ENCODE measurements around the gene SNCG.

Gene SNCG

DNA sequence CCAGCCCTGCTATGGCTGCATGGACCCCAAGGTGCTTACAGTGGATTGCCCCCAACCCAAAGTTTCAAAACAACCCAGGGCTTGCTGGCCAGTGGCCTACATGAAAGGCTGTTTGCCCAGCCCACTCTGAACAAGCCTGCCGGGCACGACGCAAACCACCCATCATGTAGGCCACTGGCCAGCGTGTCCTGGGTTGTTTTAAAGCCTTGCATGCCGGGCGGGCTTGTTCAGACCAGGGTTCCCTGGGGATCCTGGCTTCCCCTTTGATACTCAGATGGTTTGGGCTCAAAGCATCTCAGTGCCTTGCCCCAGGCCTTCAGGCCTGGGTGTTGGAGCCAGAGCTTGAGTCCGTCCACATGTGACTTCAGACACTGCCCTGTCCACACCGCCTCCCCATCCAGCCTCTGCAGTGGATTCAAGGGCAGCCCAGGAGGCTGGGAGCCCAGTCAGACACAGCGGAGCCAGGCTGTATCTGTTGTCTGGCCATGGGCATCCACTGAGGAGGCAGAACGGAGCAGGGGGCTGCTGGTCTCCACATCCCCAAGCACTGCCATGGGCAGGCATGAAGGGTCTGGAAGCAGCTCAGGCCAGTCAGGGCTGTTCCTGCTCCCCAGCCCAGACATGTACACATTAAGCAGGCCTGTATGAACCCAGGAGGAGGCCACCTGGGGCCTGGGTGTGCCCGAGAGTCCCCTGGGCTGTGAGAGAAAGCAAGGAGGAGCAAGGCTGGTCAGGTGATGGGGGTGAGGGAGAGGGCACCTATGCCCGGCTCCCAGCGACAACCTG is 5.9 kb downstream of the SNCG start:
- Histone ChIP-seq H3K4me1 (ENCODE audit: insufficient read depth, low read length) (peaks cover 30% of the 10 kb centered on the region), H3K4me3 (ENCODE audit: low read depth in 1 of 2, low read length in 2 of 2) (no peak overlapping the region), H3K9ac (ENCODE audit: low read length) (no peak overlapping the region), H3K27me3 (ENCODE audit: control insufficient read depth in 1 of 2, insufficient read depth in 2 of 2, low read length in 2 of 2) (peaks cover 0 to 10% of the 10 kb centered on the region in 2 donors), H3K9me3 (ENCODE audit: low read length) (no peaks in the 10 kb centered on the region), H3K36me3 (ENCODE audit: insufficient read depth, low read length) (no peaks in the 10 kb centered on the region), H3K27ac (ENCODE audit: low read depth, low read length) (no peak overlapping the region)

DNA sequence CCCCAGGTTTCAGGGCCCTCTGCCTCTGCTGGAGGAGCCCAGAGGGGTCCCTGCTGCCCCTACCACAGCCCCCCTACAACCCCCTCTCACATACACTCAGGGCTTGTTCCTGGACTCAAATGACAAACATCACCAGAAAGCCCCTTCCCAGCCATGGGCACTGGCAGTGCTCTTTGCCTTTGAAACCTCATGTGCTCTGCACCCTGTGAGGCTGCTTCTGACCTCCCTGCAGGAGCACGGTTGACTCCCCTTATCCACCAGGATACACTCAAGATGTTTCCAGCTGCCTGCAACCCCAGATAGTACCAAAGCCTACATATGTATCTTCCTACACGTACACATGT is 6.4 kb downstream of the SNCG start:
- Histone ChIP-seq H3K27me3 (ENCODE audit: control insufficient read depth in 1 of 2, insufficient read depth in 2 of 2, low read length in 2 of 2) (peaks cover 0 to 5% of the 10 kb centered on the region in 2 donors), H3K4me1 (ENCODE audit: insufficient read depth, low read length) (peaks cover 36% of the 10 kb centered on the region), H3K4me3 (ENCODE audit: low read depth in 1 of 2, low read length in 2 of 2) (no peak overlapping the region), H3K9ac (ENCODE audit: low read length) (no peak overlapping the region), H3K9me3 (ENCODE audit: low read length) (no peaks in the 10 kb centered on the region), H3K36me3 (ENCODE audit: insufficient read depth, low read length) (no peaks in the 10 kb centered on the region), H3K27ac (ENCODE audit: low read depth, low read length) (no peak overlapping the region)

DNA sequence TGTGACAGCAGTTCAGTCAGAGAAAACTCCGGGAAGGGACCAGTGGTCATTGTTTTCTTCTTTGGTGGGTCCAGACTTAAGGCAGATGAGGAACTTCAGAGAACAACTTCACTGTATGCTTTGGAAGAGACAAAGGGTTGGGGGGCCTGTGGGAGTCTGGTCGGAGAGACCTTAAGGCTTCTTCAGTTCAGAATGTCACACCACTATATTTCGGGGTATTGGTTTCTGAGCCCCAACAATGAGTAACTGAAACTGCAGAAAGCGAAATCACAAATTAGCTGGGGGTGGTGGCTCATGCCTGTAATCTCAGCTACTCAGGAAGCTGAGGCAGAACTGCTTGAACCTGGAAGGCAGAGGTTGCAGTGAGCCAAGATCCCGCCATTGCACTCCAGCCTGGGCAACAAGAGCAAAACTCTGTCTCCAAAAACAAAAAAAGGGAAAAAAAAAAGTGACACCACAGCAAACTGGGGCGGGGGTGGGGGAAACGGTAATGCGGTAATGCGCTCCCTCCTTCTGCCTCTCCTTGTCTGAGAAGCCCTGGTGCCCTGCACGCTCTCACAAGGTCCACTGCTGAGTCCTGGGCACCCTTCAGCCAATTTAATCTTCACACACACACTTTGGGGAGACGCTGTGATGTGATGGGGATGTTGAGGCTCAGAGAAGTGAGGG is 7.7 kb downstream of the SNCG start:
- H3K9me3 ChIP-seq (ENCODE audit: low read length): no peaks in the 10 kb centered on the region
- peaks cover 44% of the 10 kb centered on the region for H3K4me1 ChIP-seq (ENCODE audit: insufficient read depth, low read length)
- H3K36me3 ChIP-seq (ENCODE audit: insufficient read depth, low read length): no peaks in the 10 kb centered on the region
- H3K4me3 ChIP-seq (ENCODE audit: low read depth in 1 of 2, low read length in 2 of 2): peak overlapping the region in 1 of 2 donors; percentile 20
- H3K9ac ChIP-seq (ENCODE audit: low read length): no peak overlapping the region
- no peaks in the 10 kb centered on the region for H3K27me3 ChIP-seq (ENCODE audit: control insufficient read depth in 1 of 2, insufficient read depth in 2 of 2, low read length in 2 of 2)
- H3K27ac ChIP-seq (ENCODE audit: low read depth, low read length): no peak overlapping the region

DNA sequence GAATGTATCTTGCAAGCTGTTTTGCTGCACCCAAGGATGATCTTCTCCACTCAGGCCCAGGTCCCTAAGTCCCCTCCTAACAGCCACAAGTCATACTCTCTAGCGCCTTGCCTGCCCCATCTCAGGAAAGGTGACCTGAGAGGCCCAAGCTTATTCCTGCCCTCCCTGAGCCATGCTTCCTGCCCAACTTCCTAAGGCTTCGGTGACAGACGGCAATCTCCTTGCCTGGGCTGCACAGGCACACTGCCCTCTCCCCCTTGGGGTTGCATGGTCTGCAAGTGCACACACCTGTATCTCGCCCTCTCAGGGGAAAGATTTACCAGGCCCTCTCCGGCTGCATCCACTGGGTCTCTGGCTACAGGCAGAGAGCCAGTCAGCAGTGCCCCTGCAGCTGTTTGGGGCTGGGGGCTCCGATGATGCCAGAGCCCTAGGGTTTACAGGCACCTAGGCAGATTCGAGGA is 9.1 kb downstream of the SNCG start:
- H3K4me1 ChIP-seq (ENCODE audit: insufficient read depth, low read length): peaks cover 55% of the 10 kb centered on the region
- no peaks in the 10 kb centered on the region for H3K36me3 ChIP-seq (ENCODE audit: insufficient read depth, low read length)
- H3K9me3 ChIP-seq (ENCODE audit: low read length): no peaks in the 10 kb centered on the region
- H3K9ac ChIP-seq (ENCODE audit: low read length): no peak overlapping the region
- H3K4me3 ChIP-seq (ENCODE audit: low read depth in 1 of 2, low read length in 2 of 2): peak overlapping the region in 1 of 2 donors; percentile 92
- H3K27me3 ChIP-seq (ENCODE audit: control insufficient read depth in 1 of 2, insufficient read depth in 2 of 2, low read length in 2 of 2): no peaks in the 10 kb centered on the region
- H3K27ac ChIP-seq (ENCODE audit: low read depth, low read length): no peak overlapping the region

DNA sequence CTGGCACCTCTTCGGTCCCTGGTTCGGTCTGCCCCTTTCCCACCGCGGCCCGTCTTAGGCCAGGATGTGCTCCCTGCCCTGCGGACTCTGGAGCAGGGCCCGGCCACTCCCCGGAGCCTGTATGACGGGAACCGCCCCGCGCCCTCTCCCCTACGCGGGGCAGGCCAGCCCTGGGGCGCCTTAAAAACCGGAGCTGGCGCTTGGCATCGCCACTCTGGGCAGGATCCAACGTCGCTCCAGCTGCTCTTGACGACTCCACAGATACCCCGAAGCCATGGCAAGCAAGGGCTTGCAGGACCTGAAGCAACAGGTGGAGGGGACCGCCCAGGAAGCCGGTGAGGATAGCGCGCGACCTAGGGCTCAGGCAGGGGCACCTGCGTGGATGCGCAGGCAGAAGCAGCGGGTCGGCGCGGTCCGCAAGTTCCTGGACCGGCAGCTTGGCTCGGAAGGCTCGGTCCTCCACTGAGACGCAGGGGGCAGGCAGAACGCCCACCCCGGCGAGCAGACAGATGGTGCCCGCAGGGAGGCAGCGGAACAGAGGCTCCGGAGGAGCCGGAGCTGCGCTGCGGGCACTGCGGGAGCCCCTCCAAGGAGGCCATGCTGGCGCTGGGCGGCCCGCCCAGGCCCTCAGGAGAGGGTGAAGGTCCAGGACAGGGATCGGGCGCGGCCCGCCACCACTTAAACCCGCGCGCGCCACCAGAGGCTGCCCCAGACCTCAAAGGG is 10.0 kb downstream of the SNCG start, which contains the start of gene ADIRF:
Gene ADIRF, plus strand, starts transcription at position 212 of the 723 bp plus-strand sequence. Its CDS starts 63 bp downstream, at position 275.
- Histone ChIP-seq H3K9me3 (ENCODE audit: low read length) (no peaks in the 10 kb centered on the region), H3K4me1 (ENCODE audit: insufficient read depth, low read length) (peaks cover 55% of the 10 kb centered on the region), H3K27me3 (ENCODE audit: control insufficient read depth in 1 of 2, insufficient read depth in 2 of 2, low read length in 2 of 2) (no peaks in the 10 kb centered on the region), H3K27ac (ENCODE audit: low read depth, low read length) (peak within 1 kb of the TSS; percentile 95), H3K36me3 (ENCODE audit: insufficient read depth, low read length) (no peaks in the 10 kb centered on the region), H3K9ac (ENCODE audit: low read length) (peak within 1 kb of the TSS; percentile 87), H3K4me3 (ENCODE audit: low read depth in 1 of 2, low read length in 2 of 2) (peak within 1 kb of the TSS; percentile 40 to 92)

DNA sequence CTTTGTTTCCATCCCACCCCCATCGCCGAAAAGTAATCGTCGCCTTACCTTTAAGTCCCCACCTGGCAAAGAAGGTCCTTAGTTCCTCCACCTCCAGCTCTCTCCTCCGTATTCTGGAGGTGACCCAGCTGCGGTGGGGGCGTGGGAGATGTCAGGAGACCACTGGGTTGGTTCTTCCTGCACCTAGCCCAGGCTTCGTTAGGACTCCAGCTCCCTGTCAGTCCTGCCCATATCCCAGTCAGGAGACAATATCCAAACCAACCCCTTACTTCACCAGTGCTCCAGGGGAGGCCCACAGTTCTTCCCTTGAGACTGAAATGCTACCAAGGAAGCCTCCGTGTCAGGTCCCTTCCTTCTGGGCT is 10.6 kb downstream of the SNCG start:
- Histone ChIP-seq H3K9me3 (ENCODE audit: low read length) (no peaks in the 10 kb centered on the region), H3K27me3 (ENCODE audit: control insufficient read depth in 1 of 2, insufficient read depth in 2 of 2, low read length in 2 of 2) (no peaks in the 10 kb centered on the region), H3K9ac (ENCODE audit: low read length) (peak overlapping the region; percentile 87), H3K36me3 (ENCODE audit: insufficient read depth, low read length) (no peaks in the 10 kb centered on the region), H3K27ac (ENCODE audit: low read depth, low read length) (peak overlapping the region; percentile 95), H3K4me3 (ENCODE audit: low read depth in 1 of 2, low read length in 2 of 2) (peak overlapping the region; percentile 40 to 92), H3K4me1 (ENCODE audit: insufficient read depth, low read length) (peaks cover 55% of the 10 kb centered on the region)

DNA sequence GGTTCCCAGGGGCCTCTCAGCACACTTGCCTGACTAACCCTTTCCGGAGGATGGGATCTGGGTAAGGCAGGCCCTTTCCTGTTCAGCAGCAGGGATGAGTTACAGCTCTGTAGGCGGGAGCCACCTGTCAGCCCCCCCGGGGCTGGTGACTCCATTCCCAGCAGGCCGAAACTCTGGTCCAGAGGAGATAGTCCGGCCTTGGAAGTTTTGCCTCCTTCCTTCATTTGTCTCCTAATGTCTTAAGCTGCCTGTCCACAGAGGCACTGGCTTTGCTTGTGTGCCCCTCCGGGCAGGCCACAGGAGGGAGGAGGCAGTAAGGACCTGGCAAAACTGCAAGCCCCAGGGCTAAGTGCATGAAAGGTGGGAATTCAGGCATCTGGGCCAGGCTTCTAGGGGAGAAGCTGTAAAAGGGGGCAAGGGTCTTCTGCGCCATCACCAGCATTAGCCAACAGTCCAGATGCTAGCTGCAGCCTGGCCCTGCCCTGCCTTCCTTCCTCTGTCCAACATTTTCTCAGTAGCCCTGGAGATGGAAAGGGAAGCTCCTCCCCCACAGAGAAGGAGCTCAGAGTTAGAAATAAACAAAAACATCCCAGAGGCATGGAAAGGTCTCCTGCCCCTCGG is 11.1 kb downstream of the SNCG start:
- H3K9ac ChIP-seq (ENCODE audit: low read length): peak overlapping the region; percentile 87
- peak overlapping the region; percentile 40 to 92 for H3K4me3 ChIP-seq (ENCODE audit: low read depth in 1 of 2, low read length in 2 of 2)
- H3K27me3 ChIP-seq (ENCODE audit: control insufficient read depth in 1 of 2, insufficient read depth in 2 of 2, low read length in 2 of 2): no peaks in the 10 kb centered on the region
- H3K4me1 ChIP-seq (ENCODE audit: insufficient read depth, low read length): peaks cover 55% of the 10 kb centered on the region
- no peaks in the 10 kb centered on the region for H3K9me3 ChIP-seq (ENCODE audit: low read length)
- H3K36me3 ChIP-seq (ENCODE audit: insufficient read depth, low read length): no peaks in the 10 kb centered on the region
- peak overlapping the region; percentile 95 for H3K27ac ChIP-seq (ENCODE audit: low read depth, low read length)

DNA sequence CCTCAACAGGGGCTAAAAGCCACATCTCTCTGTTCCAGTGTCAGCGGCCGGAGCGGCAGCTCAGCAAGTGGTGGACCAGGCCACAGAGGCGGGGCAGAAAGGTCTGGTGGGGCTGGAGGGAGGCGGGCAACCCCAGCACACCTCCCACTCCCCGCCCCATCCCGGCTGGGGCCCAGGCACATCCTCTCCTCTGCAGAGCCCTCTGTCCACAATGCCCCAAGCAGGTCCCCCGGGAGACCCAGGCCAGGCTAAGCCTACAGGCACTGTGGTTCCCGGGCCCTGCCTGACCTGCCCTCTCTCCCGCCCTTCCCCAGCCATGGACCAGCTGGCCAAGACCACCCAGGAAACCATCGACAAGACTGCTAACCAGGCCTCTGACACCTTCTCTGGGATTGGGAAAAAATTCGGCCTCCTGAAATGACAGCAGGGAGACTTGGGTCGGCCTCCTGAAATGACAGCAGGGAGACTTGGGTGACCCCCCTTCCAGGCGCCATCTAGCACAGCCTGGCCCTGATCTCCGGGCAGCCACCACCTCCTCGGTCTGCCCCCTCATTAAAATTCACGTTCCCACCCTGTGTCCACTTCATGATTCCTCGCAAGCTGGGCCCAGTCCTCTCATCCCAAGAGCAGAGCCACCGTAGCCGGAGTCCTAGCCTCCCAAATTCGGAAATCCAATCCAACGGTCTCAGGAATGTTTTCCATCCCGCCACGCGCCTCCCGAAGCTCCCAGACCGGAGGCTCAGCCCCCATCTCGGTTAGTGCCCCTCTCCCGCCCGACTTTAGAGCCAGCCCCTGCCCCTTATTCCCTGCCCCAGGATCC is 12.0 kb downstream of the SNCG start:
- Histone ChIP-seq H3K4me3 (ENCODE audit: low read depth in 1 of 2, low read length in 2 of 2) (peak overlapping the region; percentile 84 to 92), H3K36me3 (ENCODE audit: insufficient read depth, low read length) (no peaks in the 10 kb centered on the region), H3K27me3 (ENCODE audit: control insufficient read depth in 1 of 2, insufficient read depth in 2 of 2, low read length in 2 of 2) (no peaks in the 10 kb centered on the region), H3K4me1 (ENCODE audit: insufficient read depth, low read length) (peaks cover 55% of the 10 kb centered on the region), H3K27ac (ENCODE audit: low read depth, low read length) (peak overlapping the region; percentile 95), H3K9me3 (ENCODE audit: low read length) (no peaks in the 10 kb centered on the region), H3K9ac (ENCODE audit: low read length) (peak overlapping the region; percentile 87)

DNA sequence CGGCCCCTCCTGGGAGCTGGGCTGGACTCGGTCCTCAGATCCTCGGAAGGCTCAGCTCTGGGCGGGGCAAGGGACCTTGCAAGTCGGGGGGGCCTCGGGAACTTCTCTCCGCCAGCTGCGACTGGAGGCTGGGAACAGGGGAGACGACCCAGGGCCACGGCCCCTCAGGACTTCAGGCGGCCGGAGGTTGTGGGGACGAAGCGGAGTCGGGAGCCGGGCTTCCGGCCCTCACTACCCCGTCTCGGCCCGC is 12.5 kb downstream of the SNCG start:
- peaks cover 52% of the 10 kb centered on the region for H3K4me1 ChIP-seq (ENCODE audit: insufficient read depth, low read length)
- H3K4me3 ChIP-seq (ENCODE audit: low read depth in 1 of 2, low read length in 2 of 2): peak overlapping the region; percentile 84 to 92
- H3K27me3 ChIP-seq (ENCODE audit: control insufficient read depth in 1 of 2, insufficient read depth in 2 of 2, low read length in 2 of 2): no peaks in the 10 kb centered on the region
- H3K9me3 ChIP-seq (ENCODE audit: low read length): no peaks in the 10 kb centered on the region
- H3K36me3 ChIP-seq (ENCODE audit: insufficient read depth, low read length): no peaks in the 10 kb centered on the region
- H3K27ac ChIP-seq (ENCODE audit: low read depth, low read length): peak overlapping the region; percentile 95
- peak overlapping the region; percentile 87 for H3K9ac ChIP-seq (ENCODE audit: low read length)

DNA sequence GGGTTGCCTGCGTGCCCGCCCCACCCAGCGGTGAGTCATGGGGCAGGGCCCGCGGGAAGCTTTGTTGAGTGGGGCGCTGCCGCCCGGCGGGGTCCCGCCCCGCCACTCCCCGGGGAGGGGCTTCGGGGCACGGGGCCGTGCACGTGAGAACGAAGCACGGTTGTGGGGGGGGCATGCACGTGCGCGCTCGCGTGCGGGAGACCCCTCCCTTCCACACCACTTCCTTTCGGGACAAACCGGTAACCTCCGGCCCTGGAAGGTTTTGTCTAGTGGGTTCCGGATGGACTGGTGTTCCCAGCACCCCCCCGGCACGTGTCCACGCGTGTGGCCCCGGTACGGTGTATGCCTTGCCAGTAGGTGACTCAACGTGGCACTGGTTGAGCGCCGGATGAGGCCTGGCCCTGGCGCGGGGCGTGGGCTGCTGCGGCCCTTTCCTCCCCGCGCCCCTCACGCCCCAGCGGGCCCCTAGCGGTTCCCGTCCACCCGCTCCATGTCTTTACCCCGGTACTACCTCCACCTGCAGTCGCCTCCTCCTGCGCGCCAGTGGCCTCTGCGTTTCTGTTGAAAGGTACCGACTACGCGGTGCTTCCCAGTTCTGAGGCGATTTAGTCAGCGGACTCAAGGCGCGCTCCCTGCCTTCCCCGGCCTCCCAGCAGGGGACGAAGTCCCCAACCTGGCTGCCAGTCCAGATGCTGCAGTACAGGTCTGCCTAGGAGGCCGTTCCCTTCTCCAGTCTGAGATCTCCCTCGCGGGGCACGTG is 13.0 kb downstream of the SNCG start:
- Histone ChIP-seq H3K4me3 (ENCODE audit: low read depth in 1 of 2, low read length in 2 of 2) (peak overlapping the region; percentile 84 to 92), H3K27me3 (ENCODE audit: control insufficient read depth in 1 of 2, insufficient read depth in 2 of 2, low read length in 2 of 2) (no peaks in the 10 kb centered on the region), H3K36me3 (ENCODE audit: insufficient read depth, low read length) (no peaks in the 10 kb centered on the region), H3K27ac (ENCODE audit: low read depth, low read length) (peak overlapping the region; percentile 95), H3K9ac (ENCODE audit: low read length) (peak overlapping the region; percentile 33), H3K4me1 (ENCODE audit: insufficient read depth, low read length) (peaks cover 46% of the 10 kb centered on the region), H3K9me3 (ENCODE audit: low read length) (no peaks in the 10 kb centered on the region)
